ENCODE results near the gene C6orf89. TPM values are rescaled to one million over a fixed set of nuclear protein-coding genes. Genes with fewer than 3 reads are reported as not detected.

Gene C6orf89
- total and polyA plus RNA-seq, 2 of the 8 experiments (the other 6 are each of a cell fraction or from before 2014, with no cell fraction given): 4.6 to 12.3 TPM

GRCh38 chr6:36885461-36886401, at the start of gene C6orf89 (continued):
- TF ChIP-seq CTCF (IDR thresholded peaks at IDR 0.05; ENCODE audit: control extremely low read depth in 1 of 3, insufficient read depth in 1 of 3, low read depth in 1 of 3, low read length in 3 of 3) (peak; percentile 72 to 87 (median 82)), PHF8 (conservative IDR thresholded peaks at IDR 0.05; ENCODE audit: low read depth, low read length) (peak; percentile 60; the same call in 1 of the 2 replicates), TAF1 (IDR thresholded peaks at IDR 0.05; ENCODE audit: low read depth, low read length) (peak; percentile 45), KDM4A (IDR thresholded peaks at IDR 0.05; ENCODE audit: low read depth, low read length, severe bottlenecking) (peak; percentile 67), TBP (IDR thresholded peaks at IDR 0.05; ENCODE audit: low read depth, low read length) (peak; percentile 16; the same call in 1 of the 2 replicates), RNF2 (IDR thresholded peaks at IDR 0.05; ENCODE audit: borderline replicate concordance, low read depth, low read length, missing control alignments, poor library complexity, severe bottlenecking) (no peak), KDM5A (IDR thresholded peaks at IDR 0.05; ENCODE audit: low read length) (no peak), GABPA (IDR thresholded peaks at IDR 0.05; ENCODE audit: borderline replicate concordance, insufficient read depth, low read length) (peak; percentile 93), SAP30 (IDR thresholded peaks at IDR 0.05; ENCODE audit: insufficient read depth, insufficient replicate concordance, low read length) (peak; percentile 78), CBX5 (IDR thresholded peaks at IDR 0.05; ENCODE audit: low read depth, low read length) (no peak), HDAC2 (IDR thresholded peaks at IDR 0.05; ENCODE audit: borderline replicate concordance in 1 of 2, low read depth in 2 of 2, low read length in 2 of 2) (peak in 1 of 2 experiments; percentile 89; a peak in 1 of 4 replicates), GTF2F1 (IDR thresholded peaks at IDR 0.05; ENCODE audit: borderline replicate concordance, low read depth, low read length) (peak; percentile 57; the same call in 1 of the 2 replicates), ZNF274 (IDR thresholded peaks at IDR 0.05; ENCODE audit: borderline replicate concordance, extremely low read depth, low read length) (no peak), SP2 (IDR thresholded peaks at IDR 0.05; ENCODE audit: low read length) (no peak), SUZ12 (IDR thresholded peaks at IDR 0.05; ENCODE audit: low read length) (no peak), ATF3 (IDR thresholded peaks at IDR 0.05; ENCODE audit: insufficient read depth, low read depth, low read length) (no peak), CHD1 (IDR thresholded peaks at IDR 0.05; ENCODE audit: low read depth, low read length) (no peak), YY1 (IDR thresholded peaks at IDR 0.05; ENCODE audit: low read depth, low read length) (no peak), CHD2 (IDR thresholded peaks at IDR 0.05; ENCODE audit: low read length) (peak; percentile 99)
